22Rv1 (cell line): ENCODE results near the gene PDGFRB.

ENCODE experiments used
- H3K27ac ChIP-seq: fragments of 450-650 bp; 2 replicates; pipeline ENCODE4 v1.5.1; 2017
- CTCF ChIP-seq: fragments of 450-650 bp; IDR thresholded peaks from 2 replicates; pipeline ENCODE4 v1.5.1; 2017; ENCODE audit warnings: mild to moderate bottlenecking
- ZFX ChIP-seq: fragments of 450-650 bp; IDR thresholded peaks from 2 replicates; pipeline ENCODE4 v1.6.1; 2017; ENCODE audit warnings: antibody characterized with exemption, borderline replicate concordance

Gene PDGFRB

GRCh38 chr5:150135557-150136304, 19.9 kb downstream of the PDGFRB start:
- H3K27ac ChIP-seq: no peak overlapping the region
- no peak for TF ChIP-seq CTCF

- H3K27ac ChIP-seq: no peak overlapping the region
Observed at GRCh38 chr5:150134198-150134588, 21.5 kb downstream of the PDGFRB start.

DNA sequence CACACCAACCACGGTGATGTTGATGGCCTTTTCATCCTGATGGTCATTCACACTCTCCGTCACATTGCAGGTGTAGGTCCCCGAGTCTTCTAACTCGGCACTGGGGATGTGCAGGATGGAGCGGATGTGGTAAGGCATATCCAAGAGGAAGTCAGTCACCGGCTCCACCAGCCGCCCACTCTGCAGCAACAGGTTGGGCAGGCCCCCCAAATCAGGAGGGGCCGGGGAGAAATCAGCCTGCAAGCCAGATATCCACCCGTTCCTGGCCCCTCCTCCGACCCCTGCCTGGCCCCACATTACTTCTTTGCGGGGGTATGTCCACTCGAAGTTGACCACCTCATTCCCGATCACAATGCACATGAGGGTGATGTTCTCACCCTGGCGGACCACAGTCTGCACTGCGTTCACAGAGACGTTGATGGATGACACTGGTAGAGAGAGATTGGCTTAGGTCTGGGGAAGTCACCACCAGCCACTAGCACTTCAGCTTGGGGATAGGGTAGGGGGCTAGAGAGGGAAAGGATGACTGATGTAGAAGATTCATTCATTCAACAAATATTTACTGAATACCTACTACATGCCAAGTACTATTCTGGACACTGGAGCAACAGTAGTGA, 22.0 kb downstream of the PDGFRB start:
- H3K27ac ChIP-seq: no peak overlapping the region
- no peak for TF ChIP-seq CTCF
- no peak for TF ChIP-seq ZFX

More at GRCh38 chr5:150134198-150134588, 21.5 kb downstream of the PDGFRB start:
- TF ChIP-seq ZFX: no peak
- no peak for TF ChIP-seq CTCF

DNA sequence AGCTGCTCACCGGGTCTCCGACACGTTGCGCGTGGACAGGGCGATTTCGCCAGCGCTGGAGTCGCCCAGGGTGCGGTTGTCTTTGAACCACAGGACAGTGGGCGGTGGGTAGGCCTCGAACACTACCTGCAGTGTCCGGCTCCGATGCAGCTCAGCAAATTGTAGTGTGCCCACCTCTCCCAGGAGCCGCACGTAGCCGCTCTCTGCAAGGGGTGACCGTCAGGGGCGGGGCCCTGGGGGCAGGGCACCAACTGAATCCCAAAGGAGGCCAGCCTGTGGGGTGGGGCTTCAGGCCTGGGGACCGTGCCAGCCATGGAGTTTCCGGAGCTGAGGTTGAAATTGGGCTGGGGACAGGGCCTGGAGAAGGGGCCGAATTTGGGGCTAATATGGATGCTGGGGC, 22.9 kb downstream of the PDGFRB start:
- H3K27ac ChIP-seq: no peak overlapping the region

GRCh38 chr5:150131978-150132694, 23.5 kb downstream of the PDGFRB start:
- no peak overlapping the region for H3K27ac ChIP-seq
- TF ChIP-seq CTCF (no peak), ZFX (no peak)

More for the DNA sequence above, 22.9 kb downstream of the PDGFRB start:
- no peak for TF ChIP-seq CTCF
- no peak for TF ChIP-seq ZFX

DNA sequence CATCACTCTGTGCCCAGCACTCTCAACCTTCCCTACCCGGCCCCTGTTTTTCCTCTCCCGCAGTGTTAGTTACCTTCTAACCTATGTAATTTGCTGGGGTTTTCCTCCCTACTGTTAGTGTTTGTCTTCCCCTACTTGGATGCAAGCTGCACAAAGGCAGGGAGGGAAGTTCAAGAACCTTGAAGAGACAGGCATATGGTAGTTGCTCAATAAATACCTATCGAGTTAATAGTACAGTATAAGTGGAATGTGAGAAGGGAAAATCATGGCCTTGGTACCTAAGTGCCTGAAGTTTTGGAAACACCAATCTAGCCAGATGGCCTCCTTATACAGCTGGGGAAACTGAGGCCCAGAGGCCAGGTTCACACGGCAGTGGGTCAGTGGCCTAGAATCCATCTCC, 24.2 kb downstream of the PDGFRB start:
- no peak overlapping the region for H3K27ac ChIP-seq
- TF ChIP-seq CTCF (no peak), ZFX (no peak)

DNA sequence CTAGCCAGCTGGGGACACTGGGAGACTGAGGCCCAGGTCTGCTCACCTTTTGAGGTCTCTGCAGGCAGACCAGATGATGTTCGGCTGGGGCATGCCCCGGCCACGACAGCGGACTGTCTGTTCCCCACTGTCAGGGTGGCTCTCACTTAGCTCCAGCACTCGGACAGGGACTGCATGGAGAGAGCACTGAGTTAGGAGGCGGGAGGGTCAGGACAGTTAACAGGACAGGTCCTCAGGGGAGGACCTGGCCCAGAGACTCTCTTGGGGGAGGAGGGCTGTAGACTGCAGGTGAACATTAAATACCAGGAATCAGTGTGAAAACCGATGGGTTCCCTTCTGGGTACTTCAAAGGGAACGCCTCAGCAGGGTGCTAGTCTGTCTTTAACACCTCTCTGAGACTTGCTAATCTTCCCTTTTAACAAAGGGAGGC, 25.1 kb downstream of the PDGFRB start:
- H3K27ac ChIP-seq: no peak overlapping the region
- TF ChIP-seq CTCF (no peak), ZFX (no peak)
